AG04450 (cell line): ENCODE data around the gene C21orf58. TPM values are rescaled to one million over a fixed set of nuclear protein-coding genes. Genes with fewer than 3 reads are reported as not detected.

Source experiments
- CTCF ChIA-PET: fragments of 300-600, 350-600 bp; formaldehyde crosslinking; extraction: SDS; loops from one replicate; lab custom pipeline; 2022; ENCODE audit warnings: antibody characterized with exemption, inconsistent platforms; lab: Charles Lee
- POLR2A ChIA-PET: fragments of 350-600 bp; formaldehyde crosslinking; extraction: SDS; loops from one replicate; lab custom pipeline; 2021; ENCODE audit warnings: antibody characterized with exemption, inconsistent platforms; lab: Yijun Ruan, JAX
- DNase-seq: peaks from one replicate; pipeline ENCODE4 v3.0.0-alpha.2; 2011; ENCODE audit warnings: low read depth, low spot score
- H3K27ac ChIP-seq: one replicate; pipeline ENCODE4 v1.5.1; 2012; ENCODE audit warnings: low read depth, low read length, control low read depth
- H3K27me3 ChIP-seq: one replicate; pipeline ENCODE4 v1.6.0; 2012; ENCODE audit warnings: low read length; ENCODE audit not compliant: control insufficient read depth, insufficient read depth
- H3K4me3 ChIP-seq: 2 replicates; pipeline ENCODE4 v1.5.1; 2011; ENCODE audit warnings: mild to moderate bottlenecking, low read depth, low read length, control low read depth
- H3K9me3 ChIP-seq: 2 replicates; pipeline ENCODE4 v1.5.1; 2012; ENCODE audit warnings: low read length; ENCODE audit not compliant: control insufficient read depth, insufficient read depth
- polyA plus RNA-seq: library from polyadenylated mRNA; depleted of rRNA; stranded (reverse); fragments of >200 nt; gene quantifications from 2 replicates; pipeline ENCODE4 v1.2.3, GENCODE V29; 2011
- TF ChIP-seq, protein P1 (sequence below): IDR thresholded peaks from 2 replicates; pipeline ENCODE4 v1.5.1; 2011; ENCODE audit warnings: low read depth, low read length, control low read depth, inconsistent platforms

C21orf58 gene
- polyA plus RNA-seq, 1 experiment = 1.2 TPM

DNA sequence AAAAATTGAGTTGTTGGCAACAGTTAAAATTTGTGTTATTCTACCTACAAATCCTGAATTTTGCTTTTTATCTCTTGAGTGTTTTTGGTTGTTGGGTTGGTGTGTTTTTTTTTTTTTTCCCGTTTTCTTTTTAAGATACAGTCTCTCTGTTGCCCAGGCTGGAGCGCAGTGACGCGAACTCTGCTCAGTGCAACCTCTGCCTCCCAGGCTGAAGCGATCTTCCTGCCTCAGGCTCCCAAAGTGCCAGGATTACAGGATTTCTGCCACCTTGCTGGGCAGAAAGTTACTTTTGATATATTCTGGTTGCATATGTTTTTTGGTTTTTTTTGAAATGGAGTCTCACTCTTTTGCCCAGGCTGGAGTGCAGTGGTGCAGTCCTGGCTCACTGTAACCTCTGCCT, 4.5 kb upstream of the C21orf58 start:
- CTCF ChIA-PET = no interaction called here
- H3K9me3 ChIP-seq = peaks cover 2% of the 10 kb centered on the region; the same call in 1 of the 2 replicates
- no peak for DNase-seq
- H3K4me3 ChIP-seq = no peak overlapping the region
- no peak overlapping the region for H3K27ac ChIP-seq
- no peaks in the 10 kb centered on the region for H3K27me3 ChIP-seq
- POLR2A ChIA-PET = no interaction called here
- TF ChIP-seq, protein P1, sequence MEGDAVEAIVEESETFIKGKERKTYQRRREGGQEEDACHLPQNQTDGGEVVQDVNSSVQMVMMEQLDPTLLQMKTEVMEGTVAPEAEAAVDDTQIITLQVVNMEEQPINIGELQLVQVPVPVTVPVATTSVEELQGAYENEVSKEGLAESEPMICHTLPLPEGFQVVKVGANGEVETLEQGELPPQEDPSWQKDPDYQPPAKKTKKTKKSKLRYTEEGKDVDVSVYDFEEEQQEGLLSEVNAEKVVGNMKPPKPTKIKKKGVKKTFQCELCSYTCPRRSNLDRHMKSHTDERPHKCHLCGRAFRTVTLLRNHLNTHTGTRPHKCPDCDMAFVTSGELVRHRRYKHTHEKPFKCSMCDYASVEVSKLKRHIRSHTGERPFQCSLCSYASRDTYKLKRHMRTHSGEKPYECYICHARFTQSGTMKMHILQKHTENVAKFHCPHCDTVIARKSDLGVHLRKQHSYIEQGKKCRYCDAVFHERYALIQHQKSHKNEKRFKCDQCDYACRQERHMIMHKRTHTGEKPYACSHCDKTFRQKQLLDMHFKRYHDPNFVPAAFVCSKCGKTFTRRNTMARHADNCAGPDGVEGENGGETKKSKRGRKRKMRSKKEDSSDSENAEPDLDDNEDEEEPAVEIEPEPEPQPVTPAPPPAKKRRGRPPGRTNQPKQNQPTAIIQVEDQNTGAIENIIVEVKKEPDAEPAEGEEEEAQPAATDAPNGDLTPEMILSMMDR = no peak

DNA sequence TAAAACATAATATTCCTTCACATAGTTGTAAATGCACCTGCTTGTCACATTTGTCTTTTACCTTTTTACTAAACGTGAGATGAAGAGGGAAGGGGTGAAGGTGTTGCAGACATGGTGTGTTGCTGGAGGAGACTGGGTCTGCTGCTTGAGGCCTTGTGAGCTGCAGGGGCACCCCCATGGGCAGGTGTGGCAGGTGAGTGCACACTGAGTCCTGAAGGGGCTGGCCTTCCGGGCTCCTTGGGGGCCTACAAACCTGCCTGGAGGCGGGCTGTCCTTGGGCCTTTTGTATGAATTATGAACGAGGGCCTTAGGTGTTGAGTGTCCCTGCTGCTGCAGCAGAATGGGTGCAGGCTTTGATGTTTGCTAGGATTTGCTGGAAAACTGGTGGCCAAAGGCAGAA, 4.0 kb upstream of the C21orf58 start:
- POLR2A ChIA-PET = no interaction called here
- CTCF ChIA-PET = no interaction called here
- peaks cover 2% of the 10 kb centered on the region; the same call in 1 of the 2 replicates for H3K9me3 ChIP-seq
- H3K27me3 ChIP-seq = no peaks in the 10 kb centered on the region
- DNase-seq = no peak
- TF ChIP-seq, protein P1 = no peak
- no peak overlapping the region for H3K4me3 ChIP-seq
- no peak overlapping the region for H3K27ac ChIP-seq

DNA sequence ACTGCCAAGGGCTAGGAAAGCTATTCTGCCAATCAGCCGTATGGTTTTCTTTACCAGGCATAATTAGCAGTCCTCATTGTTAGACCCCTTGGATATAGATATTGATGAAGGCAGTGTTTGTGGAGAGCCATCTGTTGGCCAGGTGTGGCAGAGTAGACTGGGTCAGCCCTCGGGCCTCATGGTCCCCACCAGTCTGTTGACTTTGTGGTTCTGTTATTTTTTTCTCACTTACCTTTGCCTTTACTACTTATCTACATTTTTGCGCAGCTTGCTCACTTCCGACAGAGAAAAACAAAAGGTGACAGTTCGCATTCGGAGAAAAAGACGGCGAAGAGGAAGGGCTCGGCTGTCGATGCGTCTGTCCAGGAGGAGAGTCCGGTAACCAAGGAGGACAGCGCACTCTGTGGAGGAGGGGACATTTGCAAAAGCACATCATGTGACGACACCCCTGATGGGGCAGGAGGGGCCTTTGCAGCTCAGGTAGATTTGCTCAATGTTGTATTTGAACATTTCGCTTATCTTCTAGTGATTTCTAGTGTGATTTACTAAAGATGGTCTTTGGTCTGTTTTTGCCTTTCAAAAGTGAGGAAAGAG, 2.5 kb upstream of the C21orf58 start:
- ChIA-PET CTCF (interaction anchor here (1.1 to 1.5 kb wide), 2 partner anchors 173 to 183 kb away, joined by 5 read pairs; no protein-coding TSS in a partner anchor), POLR2A (interaction anchor here (0.7 kb wide), 1 partner anchor 227 kb away, joined by 3 read pairs; no protein-coding TSS in a partner anchor)
- peaks cover 2% of the 10 kb centered on the region; the same call in 1 of the 2 replicates for H3K9me3 ChIP-seq
- H3K27me3 ChIP-seq = no peaks in the 10 kb centered on the region
- TF ChIP-seq, protein P1 = no peak
- DNase-seq = no peak
- H3K27ac ChIP-seq = no peak overlapping the region
- H3K4me3 ChIP-seq = no peak overlapping the region

DNA sequence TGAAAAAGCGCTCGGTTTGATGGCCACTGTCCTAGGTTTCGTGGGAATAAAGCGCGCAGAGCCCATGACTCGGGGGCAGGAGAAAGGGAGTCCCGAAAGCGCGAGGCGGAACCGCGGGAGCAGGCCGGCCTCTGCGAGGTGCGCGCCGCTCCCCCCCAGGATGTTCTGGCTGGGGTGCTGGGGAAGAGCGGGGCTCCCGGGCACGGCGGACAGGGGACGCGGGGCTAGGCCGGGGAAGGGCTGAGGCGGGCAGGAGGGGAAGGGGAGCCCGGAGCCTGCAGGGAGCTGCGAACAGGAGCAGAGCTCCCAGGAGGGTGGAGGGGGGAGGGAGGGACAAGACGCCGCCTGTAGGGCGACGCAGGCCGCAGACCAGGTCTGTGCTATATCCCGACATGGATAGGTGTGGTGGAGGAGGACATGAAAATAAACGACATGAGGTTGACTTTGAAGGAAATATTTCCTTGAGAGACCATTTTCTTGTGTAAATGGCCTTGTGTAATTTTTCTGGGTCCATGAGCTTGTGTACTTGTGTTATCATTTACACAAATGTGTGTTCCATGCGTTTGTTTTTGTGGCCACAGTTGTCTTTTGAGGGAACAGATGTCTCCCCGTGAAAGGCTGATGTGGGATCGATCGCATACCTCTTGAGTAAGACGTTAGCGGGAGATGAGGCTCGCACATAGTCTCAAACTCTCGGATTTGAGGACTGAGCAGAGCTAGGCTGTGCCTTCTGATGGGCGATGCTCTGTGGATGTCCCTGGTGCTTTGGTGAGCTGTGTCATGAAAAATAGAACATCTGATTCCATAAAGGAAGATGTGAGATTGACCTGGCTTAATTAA, 1.6 kb upstream of the C21orf58 start:
- Histone ChIP-seq H3K9me3 (peaks cover 2% of the 10 kb centered on the region; the same call in 1 of the 2 replicates), H3K27me3 (no peaks in the 10 kb centered on the region), H3K27ac (peak overlapping the region; percentile 21), H3K4me3 (peak overlapping the region; percentile 74)
- ChIA-PET POLR2A (interaction anchor here (0.6 to 1.0 kb wide), 5 partner anchors 9 to 310 kb away, joined by 3 to 6 read pairs (median 3); partner anchors contain the start of gene PRMT2), CTCF (interaction anchor here (1.1 to 1.5 kb wide), 2 partner anchors 172 to 182 kb away, joined by 5 read pairs; no protein-coding TSS in a partner anchor)
- DNase-seq = no peak
- TF ChIP-seq, protein P1 = peak; percentile 44
